IMR-90 (cell line): Measurements from ENCODE around the gene WDR62. TPM values are rescaled to one million over a fixed set of nuclear protein-coding genes. Genes with fewer than 3 reads are reported as not detected.

Experiments used
- ATAC-seq: fragments of 200-7000 bp; cut with Tn5 transposase; 2 replicates; pipeline ENCODE4 v1.9.1; 2020; ENCODE audit warnings: low read depth, mild to moderate bottlenecking, moderate library complexity
- BruUV-seq: library from RNA; stranded (reverse); fragments of 400-500 nt; replicated peaks from 2 replicates; lab custom pipeline; 2021; lab: Mats Ljungman, UMichigan
- CTCF ChIA-PET: fragments of 300-600 bp; formaldehyde crosslinking; extraction: SDS; loops from one replicate; lab custom pipeline; 2021; ENCODE audit warnings: antibody characterized with exemption; lab: Yijun Ruan, JAX
- POLR2A ChIA-PET: fragments of 300-600 bp; sonication (Branson Sonifier 250); formaldehyde crosslinking; loops from one replicate; lab custom pipeline; 2022; ENCODE audit warnings: antibody characterized with exemption; ENCODE audit not compliant: unreplicated experiment; lab: Charles Lee
- DNase-seq: peaks from one replicate; pipeline ENCODE4 v3.0.0; 2013
- H2AFZ ChIP-seq: replicated peaks from 2 replicates; pipeline ENCODE3; 2013; ENCODE audit warnings: low read length, mild to moderate bottlenecking; ENCODE audit not compliant: poor library complexity
- H2AK5ac ChIP-seq: 2 replicates; pipeline ENCODE4 v1.6.1; 2013; ENCODE audit warnings: low read depth, low read length, inconsistent platforms
- H2AK9ac ChIP-seq: replicated peaks from 2 replicates; pipeline ENCODE3; 2013; ENCODE audit warnings: mild to moderate bottlenecking, low read depth, low read length, moderate library complexity; ENCODE audit not compliant: poor library complexity
- H2BK120ac ChIP-seq: 2 replicates; pipeline ENCODE4 v1.6.1; 2013; ENCODE audit warnings: low read depth, low read length, inconsistent platforms
- H2BK15ac ChIP-seq: 3 replicates; pipeline ENCODE4 v1.6.1; 2013; ENCODE audit warnings: low read depth, low read length, inconsistent platforms
- H2BK20ac ChIP-seq: 2 replicates; pipeline ENCODE4 v1.6.1; 2013; ENCODE audit warnings: low read depth, mild to moderate bottlenecking, inconsistent platforms, low read length, moderate library complexity
- H2BK5ac ChIP-seq: 2 replicates; pipeline ENCODE4 v1.6.1; 2013; ENCODE audit warnings: mild to moderate bottlenecking, low read depth, low read length, inconsistent platforms; ENCODE audit not compliant: poor library complexity, severe bottlenecking
- H3K14ac ChIP-seq: replicated peaks from 2 replicates; pipeline ENCODE4 v1.6.1; 2013; ENCODE audit warnings: low read depth, low read length, inconsistent platforms
- H3K18ac ChIP-seq: 2 replicates; pipeline ENCODE4 v1.6.1; 2013; ENCODE audit warnings: low read depth, low read length, control low read depth
- H3K23ac ChIP-seq: 2 replicates; pipeline ENCODE4 v1.6.1; 2013; ENCODE audit warnings: low read depth, low read length, inconsistent platforms
- H3K27ac ChIP-seq: 2 replicates; pipeline ENCODE4 v1.5.1; 2013; ENCODE audit warnings: mild to moderate bottlenecking, control low read depth, low read length; ENCODE audit not compliant: insufficient read depth
- H3K27me3 ChIP-seq: 2 replicates; pipeline ENCODE4 v1.6.1; 2013; ENCODE audit warnings: low read length; ENCODE audit not compliant: control insufficient read depth, insufficient read depth
- H3K36me3 ChIP-seq: 2 replicates; pipeline ENCODE4 v1.6.1; 2013; ENCODE audit warnings: low read length, mixed read lengths; ENCODE audit not compliant: control insufficient read depth, insufficient read depth
- H3K4ac ChIP-seq: 2 replicates; pipeline ENCODE4 v1.6.1; 2013; ENCODE audit warnings: low read depth, low read length, inconsistent platforms
- H3K4me1 ChIP-seq: 2 replicates; pipeline ENCODE4 v1.6.1; 2013; ENCODE audit warnings: low read length, mixed read lengths; ENCODE audit not compliant: control insufficient read depth, insufficient read depth
- H3K4me2 ChIP-seq: 2 replicates; pipeline ENCODE4 v1.6.1; 2013; ENCODE audit warnings: low read depth, mild to moderate bottlenecking, control low read depth, low read length, moderate library complexity
- H3K4me3 ChIP-seq: 2 replicates; pipeline ENCODE4 v1.5.1; 2013; ENCODE audit warnings: low read depth, mild to moderate bottlenecking, control low read depth, low read length, moderate library complexity; ENCODE audit not compliant: insufficient read depth
- H3K56ac ChIP-seq: 2 replicates; pipeline ENCODE4 v1.6.1; 2013; ENCODE audit warnings: low read length, inconsistent platforms; ENCODE audit not compliant: insufficient read depth; ENCODE audit errors: extremely low read depth
- H3K79me1 ChIP-seq, 2 experiments: 2 replicates each; pipeline ENCODE4 v1.6.1; 2013; ENCODE audit warnings: low read length in 2 of 2, inconsistent platforms in 1 of 2, low read depth in 1 of 2
- H3K9ac ChIP-seq: 2 replicates; pipeline ENCODE4 v1.6.1; 2013; ENCODE audit warnings: low read depth, low read length, control low read depth
- H3K9me1 ChIP-seq: 2 replicates; pipeline ENCODE4 v1.6.1; 2013; ENCODE audit warnings: low read length, inconsistent platforms; ENCODE audit not compliant: insufficient read depth
- H3K9me3 ChIP-seq: 2 replicates; pipeline ENCODE4 v1.6.1; 2013; ENCODE audit warnings: low read length; ENCODE audit not compliant: control insufficient read depth, insufficient read depth
- H4K20me1 ChIP-seq: 2 replicates; pipeline ENCODE4 v1.6.1; 2013; ENCODE audit warnings: low read length, inconsistent platforms; ENCODE audit not compliant: insufficient read depth
- H4K5ac ChIP-seq: 2 replicates; pipeline ENCODE4 v1.6.1; 2013; ENCODE audit warnings: mild to moderate bottlenecking, low read depth, low read length, control low read depth
- H4K8ac ChIP-seq, 2 experiments: 2 replicates each; pipeline ENCODE4 v1.6.1; 2013; ENCODE audit warnings: low read depth in 2 of 2, low read length in 2 of 2, control low read depth in 1 of 2, inconsistent platforms in 1 of 2
- H4K91ac ChIP-seq: 2 replicates; pipeline ENCODE4 v1.6.1; 2013; ENCODE audit warnings: low read depth, low read length, inconsistent platforms; ENCODE audit not compliant: insufficient read depth
- BHLHE40 ChIP-seq: fragments of 150-350 bp; IDR thresholded peaks from 2 replicates; pipeline ENCODE4 v1.6.1; 2016; ENCODE audit warnings: mild to moderate bottlenecking, low read depth, low read length
- CEBPB ChIP-seq: IDR thresholded peaks from 2 replicates; pipeline ENCODE4 v1.6.1; 2012; ENCODE audit warnings: low read depth, low read length, improper control_type of control experiment
- CHD1 ChIP-seq: IDR thresholded peaks from 2 replicates; pipeline ENCODE4 v1.6.1; 2012; ENCODE audit warnings: low read depth, low read length, improper control_type of control experiment
- CTCF ChIP-seq: conservative IDR thresholded peaks from 2 replicates; pipeline ENCODE4 v1.5.1; 2012; ENCODE audit warnings: mild to moderate bottlenecking, low read depth, low read length, improper control_type of control experiment
- ELK1 ChIP-seq: fragments of 150-350 bp; IDR thresholded peaks from 2 replicates; pipeline ENCODE4 v1.6.1; 2016; ENCODE audit warnings: low read depth, mild to moderate bottlenecking, low read length, moderate library complexity, borderline replicate concordance
- FOS ChIP-seq: fragments of 150-350 bp; IDR thresholded peaks from 2 replicates; pipeline ENCODE4 v1.6.1; 2016; ENCODE audit warnings: low read depth, low read length
- MAFK ChIP-seq: IDR thresholded peaks from 2 replicates; pipeline ENCODE4 v1.6.1; 2012; ENCODE audit warnings: low read depth, low read length, improper control_type of control experiment
- MAZ ChIP-seq: IDR thresholded peaks from 2 replicates; pipeline ENCODE4 v1.6.1; 2012; ENCODE audit warnings: low read depth, mild to moderate bottlenecking, low read length, improper control_type of control experiment, moderate library complexity, borderline replicate concordance
- MXI1 ChIP-seq: IDR thresholded peaks from 2 replicates; pipeline ENCODE4 v1.6.1; 2012; ENCODE audit warnings: low read depth, mild to moderate bottlenecking, low read length, moderate library complexity, borderline replicate concordance
- NFE2L2 ChIP-seq: fragments of 150-350 bp; IDR thresholded peaks from 2 replicates; pipeline ENCODE4 v1.6.1; 2016; ENCODE audit warnings: low read depth, mild to moderate bottlenecking, low read length
- POLR2A ChIP-seq: IDR thresholded peaks from 2 replicates; pipeline ENCODE4 v1.6.1; 2012; ENCODE audit warnings: mild to moderate bottlenecking, low read depth, low read length
- RAD21 ChIP-seq: IDR thresholded peaks from 2 replicates; pipeline ENCODE4 v1.6.1; 2012; ENCODE audit warnings: low read length, improper control_type of control experiment
- RCOR1 ChIP-seq: IDR thresholded peaks from 2 replicates; pipeline ENCODE4 v1.6.1; 2012; ENCODE audit warnings: mild to moderate bottlenecking, low read length, improper control_type of control experiment; ENCODE audit not compliant: insufficient replicate concordance
- RFX5 ChIP-seq: IDR thresholded peaks from 2 replicates; pipeline ENCODE4 v1.8.0; 2012; ENCODE audit warnings: low read depth, mild to moderate bottlenecking, low read length, moderate library complexity
- SMC3 ChIP-seq: fragments of 150-350 bp; IDR thresholded peaks from 2 replicates; pipeline ENCODE4 v1.6.1; 2016; ENCODE audit warnings: low read depth, mild to moderate bottlenecking, antibody characterized with exemption, low read length, moderate library complexity
- USF2 ChIP-seq: fragments of 150-350 bp; IDR thresholded peaks from 2 replicates; pipeline ENCODE4 v1.6.1; 2017; ENCODE audit warnings: mild to moderate bottlenecking, antibody characterized with exemption, low read length, low read depth
- dilution Hi-C: fragments of 300-500 bp; cut with HindIII; formaldehyde crosslinking; loops from one replicate; pipeline ENCODE4 v1.14.3; 2018; ENCODE audit warnings: low sequenced_read_pairs; ENCODE audit not compliant: unreplicated experiment
- in situ Hi-C: fragments of 300-500 bp; cut with MboI; formaldehyde crosslinking; loops from 3 replicates; pipeline ENCODE4 v1.14.3; 2019; ENCODE audit warnings: low sequenced_read_pairs, inconsistent platforms, mixed read lengths
- intact Hi-C: fragments of 100-400 bp; cut with micrococcal nuclease; formaldehyde crosslinking; loops from 2 replicates; pipeline ENCODE4 v1.10.0; 2022
- polyA plus RNA-seq, 3 experiments: library from polyadenylated mRNA; depleted of rRNA; stranded (reverse); fragments of >200 nt; gene quantifications; 2 replicates each; pipeline ENCODE4 v1.2.3, GENCODE V29; 2012; ENCODE audit warnings: low replicate concordance in 1 of 3
- total RNA-seq: library from RNA; depleted of rRNA; stranded (reverse); fragments of >200 nt; gene quantifications from 2 replicates; pipeline ENCODE4 v1.2.3, GENCODE V29; 2012

The WDR62 gene
- total and polyA plus RNA-seq, 2 of the 4 experiments (the other 2 are of a cell fraction), result 4.5 to 7.0 TPM

- Histone ChIP-seq H2BK15ac (no peak overlapping the region), H3K4me3 (no peak overlapping the region), H3K4me1 (peaks cover 2% of the 10 kb centered on the region; the same call in 1 of the 2 replicates), H3K36me3 (no peaks in the 10 kb centered on the region), H3K9ac (no peak overlapping the region), H2BK120ac (no peak overlapping the region), H3K56ac (no peak overlapping the region), H3K27ac (no peak overlapping the region), H3K18ac (no peak overlapping the region), H2BK20ac (no peak overlapping the region), H2AFZ (no peak overlapping the region), H3K9me3 (no peaks in the 10 kb centered on the region), H2AK5ac (no peak overlapping the region), H3K9me1 (peaks cover 4% of the 10 kb centered on the region; the same call in 1 of the 2 replicates), H4K5ac (no peak overlapping the region), H3K79me1 (peaks cover 19 to 20% of the 10 kb centered on the region in 2 experiments), H3K23ac (no peak overlapping the region), H4K8ac (no peak overlapping the region), H3K14ac (no peak overlapping the region), H2AK9ac (no peak overlapping the region), H4K91ac (no peak overlapping the region), H4K20me1 (no peaks in the 10 kb centered on the region), H3K27me3 (no peaks in the 10 kb centered on the region), H2BK5ac (no peak overlapping the region), H3K4ac (no peak overlapping the region), H3K4me2 (no peak overlapping the region)
- TF ChIP-seq MAZ (no peak), POLR2A (no peak), MXI1 (no peak), BHLHE40 (no peak), RCOR1 (no peak), FOS (no peak), ELK1 (no peak), RFX5 (no peak), CHD1 (no peak), MAFK (no peak), SMC3 (no peak), USF2 (no peak), RAD21 (no peak), CTCF (no peak), CEBPB (no peak), NFE2L2 (no peak)
- ChIA-PET CTCF (interaction anchor here (0.6 kb wide), 1 partner anchor 166 kb away, joined by 3 read pairs; no protein-coding TSS in a partner anchor), POLR2A (no interaction called here)
- in situ Hi-C loops, result no loop called here
- ATAC-seq (no peak), DNase-seq (no peak)
- dilution Hi-C loops, result no loop called here
- BruUV-seq, result no TSS peak
- intact Hi-C loops, result no loop called here
Observed at GRCh38 chr19:36047835-36048234, 6.9 kb upstream of the WDR62 start.
